Stimulated activated CD4-positive, alpha-beta T cell treated with anti-CD3 and anti-CD28 coated beads, Interleukin-2, amount 100 ng/mL, for 4 hours (primary cell): Measurements from ENCODE around the gene CRISPLD2.

Experiments used
- DNase-seq: peaks from one replicate; pipeline ENCODE4 v3.0.0-alpha.2; 2020; ENCODE audit warnings: low read depth

The CRISPLD2 gene

DNA sequence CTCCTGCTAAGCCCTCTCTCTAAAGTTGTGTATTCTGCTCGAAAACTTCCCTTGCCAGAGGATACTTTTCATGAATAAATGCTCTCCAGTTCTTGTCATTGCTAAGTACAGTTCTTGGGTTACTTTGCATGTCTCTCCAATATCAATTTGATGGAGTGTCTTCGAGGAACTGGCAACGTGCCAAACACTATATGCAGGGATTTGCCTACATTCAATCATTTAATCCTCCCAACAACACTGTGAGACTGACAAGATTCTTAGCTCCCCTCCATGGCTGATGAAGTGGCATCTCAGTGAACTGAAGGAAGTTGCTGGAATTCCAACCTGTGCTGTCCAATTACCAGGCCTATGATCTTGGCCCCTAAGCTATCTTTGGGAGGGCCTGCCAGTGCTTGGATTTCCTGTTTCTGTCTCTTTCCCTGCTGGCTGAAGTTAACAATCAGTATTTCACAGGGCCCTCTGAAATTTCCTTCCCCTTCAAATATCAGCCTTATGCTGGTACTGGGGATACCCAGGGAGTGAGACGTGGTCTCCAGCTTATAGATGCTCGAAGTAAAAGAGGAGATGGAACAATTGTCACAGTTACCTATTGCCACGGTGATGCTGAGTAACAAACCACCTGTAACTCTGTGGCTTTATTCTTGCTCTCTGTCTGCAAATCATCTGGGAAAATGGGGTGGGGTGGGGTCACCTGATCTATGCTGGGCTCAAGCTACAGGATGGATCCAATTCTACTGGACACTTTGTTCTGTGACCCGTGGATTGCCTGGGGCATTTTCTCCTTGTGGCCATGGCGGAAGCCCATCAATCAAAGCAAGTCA lies 19.4 kb upstream of the CRISPLD2 start:
- DNase-seq = no peak

DNA sequence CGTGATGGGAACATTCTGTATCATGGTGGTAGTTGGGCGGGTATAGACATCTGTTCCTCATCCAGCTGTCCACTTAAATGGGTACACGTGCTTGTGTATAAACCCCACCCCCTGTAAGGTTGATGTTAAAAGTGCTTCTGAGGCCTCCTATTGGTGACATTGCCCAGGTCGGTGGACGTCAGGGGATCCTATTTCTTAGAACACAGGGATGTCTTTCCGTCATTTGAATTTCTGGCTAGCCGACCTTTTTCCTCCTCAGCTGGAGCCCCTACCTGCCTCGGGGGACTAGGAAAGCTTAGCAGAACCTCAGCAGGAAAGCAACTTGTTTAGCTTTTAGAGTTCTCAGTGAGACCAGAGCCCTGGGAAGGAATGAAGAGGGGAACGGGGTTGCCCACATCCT lies 16.6 kb upstream of the CRISPLD2 start:
- DNase-seq = no peak

GRCh38 chr16:84804326-84804725 lies 15.5 kb upstream of the CRISPLD2 start:
- DNase-seq = no peak

- DNase-seq = no peak
Measured at GRCh38 chr16:84806256-84806889, 13.4 kb upstream of the CRISPLD2 start.

GRCh38 chr16:84806890-84807258 lies 12.9 kb upstream of the CRISPLD2 start:
- no peak for DNase-seq

- no peak for DNase-seq
Measured at GRCh38 chr16:84807776-84808175, 12.0 kb upstream of the CRISPLD2 start.

GRCh38 chr16:84808826-84809225 lies 11.0 kb upstream of the CRISPLD2 start:
- no peak for DNase-seq

DNA sequence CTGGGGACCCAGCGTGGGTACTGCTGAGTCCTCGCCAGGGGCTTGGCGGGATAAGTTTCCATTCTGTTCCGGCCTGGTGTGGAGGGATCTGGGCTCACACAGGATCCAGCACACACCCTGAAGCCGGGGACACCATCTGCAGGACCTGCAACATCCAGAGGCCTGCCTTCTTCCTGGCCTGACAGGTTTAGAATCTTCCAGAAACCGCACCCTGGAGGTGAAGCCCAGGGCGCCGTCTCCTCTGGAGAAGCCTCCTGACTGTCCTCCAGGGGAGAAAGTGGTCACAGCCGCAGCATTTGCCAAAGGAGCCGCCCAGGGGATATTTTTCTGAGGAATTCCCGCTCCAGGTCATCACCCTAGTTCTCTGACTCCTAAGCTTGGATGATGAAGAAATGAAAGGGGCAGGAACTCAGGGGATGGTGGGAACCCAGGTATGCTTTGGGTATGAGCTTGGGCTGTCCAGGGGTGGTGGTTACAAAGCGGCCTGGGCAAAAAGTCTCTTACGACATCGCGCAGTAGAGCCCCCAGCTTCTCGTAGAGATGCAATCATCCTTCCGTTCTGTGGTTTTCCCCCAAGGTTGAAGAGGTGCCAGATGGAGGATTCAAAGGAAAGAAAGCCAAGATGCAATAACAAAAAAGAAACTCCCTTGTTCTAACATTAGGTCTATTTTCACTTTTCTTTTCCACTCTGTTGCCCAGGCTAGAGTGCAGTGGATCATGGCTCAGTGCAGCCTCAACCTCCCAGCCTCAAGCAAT lies 9.1 kb upstream of the CRISPLD2 start:
- DNase-seq = no peak

DNA sequence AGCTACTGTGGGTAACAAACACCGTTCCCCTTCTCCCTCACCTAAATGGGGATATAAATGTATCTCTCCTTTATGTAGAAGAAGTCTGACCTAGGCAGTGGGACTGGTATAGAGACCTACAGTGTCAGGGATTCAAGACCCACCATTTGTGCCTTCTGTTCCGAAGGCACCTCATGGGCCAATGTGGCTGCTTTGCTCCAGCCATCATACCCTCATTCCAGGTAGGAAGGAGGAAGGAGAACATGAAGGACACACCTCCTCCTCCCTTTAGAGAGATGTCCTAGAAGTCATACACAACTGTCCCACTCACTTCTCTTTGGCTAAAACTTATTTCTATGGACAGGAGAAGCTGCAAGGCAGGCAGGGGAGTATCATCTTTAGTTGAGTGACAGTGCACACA lies 8.3 kb upstream of the CRISPLD2 start:
- DNase-seq = no peak

DNA sequence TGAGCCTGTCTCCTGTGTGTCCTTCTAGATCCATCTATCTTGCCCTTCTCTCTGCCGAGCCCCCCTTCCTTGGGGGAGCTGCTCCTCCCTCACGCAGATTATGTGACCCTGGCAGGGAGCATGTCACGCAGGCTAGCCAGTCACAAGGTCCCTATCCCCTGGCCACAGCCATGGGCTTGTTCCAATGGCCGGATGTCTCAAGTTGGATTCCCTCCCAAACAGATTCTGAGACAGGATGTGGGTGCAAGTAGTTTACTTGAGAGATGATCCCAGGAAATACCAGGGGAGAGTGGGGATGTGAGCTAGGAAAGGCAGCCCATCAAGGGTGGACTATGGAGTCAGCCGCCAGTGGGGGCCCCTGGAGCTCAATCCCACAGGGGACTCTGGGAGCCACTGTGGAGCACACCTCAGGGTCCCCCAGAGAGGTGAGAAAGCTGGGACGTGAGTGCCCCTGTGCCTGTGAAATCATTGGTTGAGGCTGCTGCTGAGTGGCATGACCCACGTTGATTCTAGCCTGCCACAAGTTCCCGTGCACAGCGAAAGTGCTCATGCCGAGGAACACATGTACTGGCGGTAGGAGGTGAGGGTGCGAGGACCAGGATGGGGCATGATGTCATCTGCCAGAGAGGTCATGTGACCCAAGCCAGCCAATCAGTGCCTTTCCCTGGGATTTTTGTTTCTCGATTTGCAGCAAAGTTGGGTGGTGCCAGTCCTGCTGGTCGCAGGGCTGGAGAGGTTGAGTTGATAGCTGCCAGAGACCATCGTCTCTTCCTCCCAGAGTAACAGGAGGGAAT lies 6.4 kb upstream of the CRISPLD2 start:
- no peak for DNase-seq

GRCh38 chr16:84815462-84815861 lies 4.3 kb upstream of the CRISPLD2 start:
- DNase-seq = no peak

DNA sequence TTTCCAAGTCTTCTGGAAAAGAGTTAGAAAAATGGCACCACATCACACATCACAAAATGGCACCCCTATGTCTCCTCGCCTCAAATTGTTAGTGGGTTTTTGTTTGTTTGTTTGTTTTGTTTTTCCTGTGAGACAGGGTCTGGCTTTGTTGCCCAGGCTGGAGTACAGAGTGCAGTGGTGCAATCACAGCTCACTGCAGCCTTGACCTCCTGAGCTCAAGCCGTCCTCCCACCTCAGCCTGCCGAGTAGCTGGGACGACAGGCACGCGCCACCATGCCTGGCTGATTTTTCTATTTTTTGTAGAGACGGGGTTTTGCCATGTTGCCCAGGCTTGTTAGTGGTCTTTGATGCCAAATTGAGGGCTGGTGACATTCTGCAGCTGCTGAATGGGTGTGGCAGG lies 3.8 kb upstream of the CRISPLD2 start:
- DNase-seq = no peak

DNA sequence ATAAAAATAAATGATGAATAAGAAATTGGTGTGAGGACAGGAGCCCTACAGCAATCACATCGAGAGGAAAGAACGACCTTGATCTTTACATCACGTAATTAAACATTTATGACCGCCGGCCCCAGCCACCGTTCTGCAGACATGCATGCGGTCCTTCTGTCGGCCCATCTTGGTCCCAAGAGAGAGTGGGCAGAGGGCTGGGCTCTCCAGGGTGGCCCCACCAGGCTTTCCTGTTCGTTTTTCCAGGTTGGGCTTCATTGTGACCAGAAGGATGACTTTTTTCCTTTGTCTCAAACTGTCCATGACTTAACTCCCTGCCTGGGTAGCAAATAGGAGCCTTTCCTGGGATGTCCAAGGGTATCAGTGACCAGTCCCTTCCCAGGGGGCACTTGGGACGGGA lies 3.3 kb upstream of the CRISPLD2 start:
- DNase-seq = no peak

DNA sequence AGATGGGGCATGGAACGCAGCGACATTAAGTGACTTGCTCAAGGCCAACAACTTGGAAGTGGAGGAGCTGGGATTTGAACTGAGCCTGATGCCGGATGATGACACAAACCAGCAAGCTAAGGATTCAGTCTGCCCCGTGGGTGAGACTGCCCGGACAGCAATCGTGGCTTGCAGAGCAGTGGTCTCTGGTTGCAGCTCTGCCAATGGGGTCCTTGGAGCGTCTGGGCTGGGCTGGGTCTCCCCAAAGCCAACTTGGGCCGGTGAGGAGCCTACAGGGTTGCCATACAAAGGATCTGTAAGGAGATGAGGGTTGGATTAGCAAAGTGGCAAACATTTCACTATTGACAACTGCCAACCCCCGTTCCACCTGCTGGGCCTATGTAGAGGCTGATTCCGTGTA lies 2.6 kb upstream of the CRISPLD2 start:
- DNase-seq = no peak

GRCh38 chr16:84817613-84818012 lies 2.2 kb upstream of the CRISPLD2 start:
- no peak for DNase-seq

- DNase-seq = no peak
Measured at GRCh38 chr16:84818133-84818532, 1.7 kb upstream of the CRISPLD2 start.

GRCh38 chr16:84818989-84819643 lies 669 bp upstream of the CRISPLD2 start:
- DNase-seq = no peak

DNA sequence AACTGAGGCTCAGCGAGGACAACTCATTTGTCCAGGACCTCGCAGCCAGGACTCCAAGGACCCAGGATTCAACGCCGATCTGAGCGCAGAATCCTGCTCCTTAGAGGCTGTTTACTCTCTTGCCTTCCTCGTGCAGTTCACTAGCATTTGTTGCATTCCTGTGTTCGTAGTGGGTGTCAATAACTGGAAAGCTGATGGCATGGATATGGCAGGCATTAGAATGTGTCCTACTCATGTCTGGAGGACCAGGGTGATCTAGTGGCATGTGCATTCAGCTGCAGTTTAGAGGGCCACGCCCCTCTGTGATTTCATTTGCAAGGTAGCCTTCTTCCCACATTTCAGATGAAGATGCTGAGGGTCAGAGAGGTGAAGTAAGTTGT lies 510 bp downstream of the CRISPLD2 start:
- DNase-seq = no peak

DNA sequence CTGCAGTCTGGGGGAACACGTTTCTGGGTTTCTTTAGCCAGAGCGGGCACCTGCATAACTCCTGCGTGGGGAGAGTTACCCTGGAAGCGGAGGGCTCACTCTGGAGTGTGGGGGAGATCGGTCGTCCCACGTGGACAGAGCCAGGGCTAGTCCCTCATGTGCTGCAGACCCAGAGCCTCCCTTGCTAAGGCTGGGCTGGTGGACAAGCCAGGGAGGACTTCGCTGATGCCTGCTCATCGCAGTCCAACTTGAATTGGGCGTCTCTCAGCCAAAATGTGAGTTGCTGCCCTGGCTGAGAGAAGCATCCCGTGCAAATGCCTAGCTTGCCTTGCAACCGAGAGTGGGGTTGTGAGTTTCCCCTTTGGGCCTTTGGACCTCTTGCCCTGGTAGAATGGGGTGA lies 986 bp downstream of the CRISPLD2 start:
- DNase-seq = no peak

DNA sequence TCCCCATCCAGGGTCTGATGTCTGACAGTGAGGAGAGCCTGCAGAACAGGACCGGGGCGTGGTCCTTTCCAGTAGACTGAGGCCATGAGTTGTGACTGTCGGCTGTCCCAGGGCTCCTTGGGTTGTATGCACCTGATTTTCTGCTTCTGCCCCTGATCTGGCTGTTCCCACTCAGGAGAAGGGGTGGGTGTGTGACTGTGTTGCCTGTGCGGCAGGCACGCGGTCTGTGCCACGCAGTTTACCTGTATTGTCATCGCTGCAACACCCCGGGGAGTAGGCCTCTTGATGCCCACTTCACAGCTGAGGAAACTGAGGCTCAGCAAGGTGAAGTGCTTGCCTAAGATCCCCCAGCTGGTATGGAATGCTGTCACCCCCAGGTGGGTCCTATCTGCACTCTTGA lies 1.4 kb downstream of the CRISPLD2 start:
- DNase-seq = no peak

GRCh38 chr16:84821728-84822689 lies 2.2 kb downstream of the CRISPLD2 start:
- DNase-seq = no peak
